Measurements from ENCODE around the gene CD300E. TPM values are rescaled to one million over a fixed set of nuclear protein-coding genes. Genes with fewer than 3 reads are reported as not detected.
"Not testable (repeated sequence)": the region's sequence is repeated elsewhere in the genome, so short reads cannot be mapped to it uniquely, and the experiment has no call there.

Gene CD300E
- total and polyA plus RNA-seq, 9 donors = 0.07 to 0.49 (median 0.15) TPM

DNA sequence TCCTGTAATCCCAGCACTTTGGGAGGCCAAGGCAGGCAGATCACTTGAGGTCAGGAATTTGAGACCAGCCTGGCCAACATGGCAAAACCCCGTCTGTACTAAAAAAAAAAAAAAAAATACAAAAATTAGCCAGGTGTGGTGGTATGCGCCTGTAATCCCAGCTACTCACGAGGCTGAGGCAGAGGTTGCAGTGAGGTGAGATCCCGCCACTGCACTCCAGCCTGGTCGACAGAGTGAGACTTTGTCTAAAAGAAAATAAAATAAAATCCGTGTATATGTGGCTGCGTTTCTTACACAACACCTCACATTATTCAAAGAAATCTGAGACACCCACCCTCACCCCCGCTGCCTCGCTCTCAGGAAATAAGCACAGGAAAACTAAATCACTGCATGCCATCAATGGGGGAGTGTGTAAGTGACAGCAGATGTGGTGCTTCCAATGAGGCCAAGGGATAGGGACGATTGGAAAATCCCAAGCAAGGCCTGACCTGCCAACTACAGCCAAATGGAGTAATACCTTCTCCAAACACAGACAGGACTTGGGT lies 13.1 kb upstream of the CD300E start:
- WGBS (ENCODE audit: insufficient coverage) = no CpG with 5 or more reads among the region's 10 CpGs
- H3K4me1 ChIP-seq (ENCODE audit: control insufficient read depth, insufficient read depth, low read length); H3K4me3 ChIP-seq (ENCODE audit: low read length); H3K27ac ChIP-seq (ENCODE audit: low read length); H3K36me3 ChIP-seq (ENCODE audit: control insufficient read depth, insufficient read depth, low read length); DNase-seq; H3K9me3 ChIP-seq (replicated peaks; ENCODE audit: control insufficient read depth, low read depth, low read length): not testable (repeated sequence)
- H3K27me3 ChIP-seq (ENCODE audit: control insufficient read depth, insufficient read depth, low read length) = peaks cover 23% of the 10 kb centered on the region

- Histone ChIP-seq H3K4me1 (ENCODE audit: control insufficient read depth, insufficient read depth, low read length) (no peaks in the 10 kb centered on the region), H3K27me3 (ENCODE audit: control insufficient read depth, insufficient read depth, low read length) (peaks cover 23% of the 10 kb centered on the region), H3K27ac (ENCODE audit: low read length) (no peak overlapping the region), H3K36me3 (ENCODE audit: control insufficient read depth, insufficient read depth, low read length) (no peaks in the 10 kb centered on the region), H3K9me3 (replicated peaks; ENCODE audit: control insufficient read depth, low read depth, low read length) (no peaks in the 10 kb centered on the region), H3K4me3 (ENCODE audit: low read length) (no peak overlapping the region)
- no peak for DNase-seq
- 36% methylated on average over 10 of the region's 13 CpGs for WGBS (ENCODE audit: insufficient coverage)
Observed at GRCh38 chr17:74635418-74635817, 11.9 kb upstream of the CD300E start.

GRCh38 chr17:74633326-74633725 lies 9.8 kb upstream of the CD300E start:
- 56% methylated on average over 5 of the region's 8 CpGs for WGBS (ENCODE audit: insufficient coverage)
- Histone ChIP-seq H3K9me3 (replicated peaks; ENCODE audit: control insufficient read depth, low read depth, low read length) (no peaks in the 10 kb centered on the region), H3K4me3 (ENCODE audit: low read length) (no peak overlapping the region), H3K36me3 (ENCODE audit: control insufficient read depth, insufficient read depth, low read length) (no peaks in the 10 kb centered on the region), H3K27ac (ENCODE audit: low read length) (no peak overlapping the region), H3K4me1 (ENCODE audit: control insufficient read depth, insufficient read depth, low read length) (no peaks in the 10 kb centered on the region), H3K27me3 (ENCODE audit: control insufficient read depth, insufficient read depth, low read length) (peaks cover 13% of the 10 kb centered on the region)
- no peak for DNase-seq

GRCh38 chr17:74632617-74633016 lies 9.1 kb upstream of the CD300E start:
- Histone ChIP-seq H3K27me3 (ENCODE audit: control insufficient read depth, insufficient read depth, low read length) (peaks cover 13% of the 10 kb centered on the region), H3K4me1 (ENCODE audit: control insufficient read depth, insufficient read depth, low read length) (no peaks in the 10 kb centered on the region), H3K27ac (ENCODE audit: low read length) (no peak overlapping the region), H3K36me3 (ENCODE audit: control insufficient read depth, insufficient read depth, low read length) (no peaks in the 10 kb centered on the region), H3K9me3 (replicated peaks; ENCODE audit: control insufficient read depth, low read depth, low read length) (no peaks in the 10 kb centered on the region), H3K4me3 (ENCODE audit: low read length) (no peak overlapping the region)
- DNase-seq = no peak
- WGBS (ENCODE audit: insufficient coverage) = 79% methylated on average over 7 of the region's 9 CpGs

- H3K4me3 ChIP-seq (ENCODE audit: low read length) = no peak overlapping the region
- no peaks in the 10 kb centered on the region for H3K4me1 ChIP-seq (ENCODE audit: control insufficient read depth, insufficient read depth, low read length)
- H3K36me3 ChIP-seq (ENCODE audit: control insufficient read depth, insufficient read depth, low read length) = no peaks in the 10 kb centered on the region
- H3K9me3 ChIP-seq (replicated peaks; ENCODE audit: control insufficient read depth, low read depth, low read length) = no peaks in the 10 kb centered on the region
- H3K27ac ChIP-seq (ENCODE audit: low read length) = no peak overlapping the region
- WGBS (ENCODE audit: insufficient coverage) = 12% methylated on average over 8 of the region's 14 CpGs
- DNase-seq = peak; percentile 69
- peaks cover 13% of the 10 kb centered on the region for H3K27me3 ChIP-seq (ENCODE audit: control insufficient read depth, insufficient read depth, low read length)
Observed at GRCh38 chr17:74631468-74632450, 8.2 kb upstream of the CD300E start.

GRCh38 chr17:74630251-74630650 lies 6.7 kb upstream of the CD300E start:
- H3K27ac ChIP-seq (ENCODE audit: low read length); H3K27me3 ChIP-seq (ENCODE audit: control insufficient read depth, insufficient read depth, low read length); H3K4me3 ChIP-seq (ENCODE audit: low read length); DNase-seq; H3K36me3 ChIP-seq (ENCODE audit: control insufficient read depth, insufficient read depth, low read length); H3K9me3 ChIP-seq (replicated peaks; ENCODE audit: control insufficient read depth, low read depth, low read length); H3K4me1 ChIP-seq (ENCODE audit: control insufficient read depth, insufficient read depth, low read length): not testable (repeated sequence)
- WGBS (ENCODE audit: insufficient coverage) = 81% methylated on average over 12 of the region's 14 CpGs

DNA sequence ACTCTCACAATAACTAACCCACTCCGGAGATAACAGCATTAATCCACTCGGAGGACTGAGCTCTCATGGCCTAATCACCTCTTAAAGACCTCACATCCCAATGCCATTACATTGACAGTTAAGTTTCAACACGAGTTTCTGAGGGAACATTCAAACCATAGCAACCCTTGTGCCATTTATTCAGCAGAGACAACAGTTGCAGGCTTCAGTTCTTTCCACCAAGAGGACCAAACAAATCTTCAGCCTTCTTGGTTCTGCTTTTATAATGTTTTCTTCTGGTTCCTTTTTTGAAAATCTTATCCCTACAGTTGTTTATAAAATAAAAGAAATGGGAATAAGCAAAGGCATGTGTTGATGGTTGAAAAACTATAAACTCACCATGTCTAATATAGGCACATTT lies 2.1 kb upstream of the CD300E start:
- DNase-seq = no peak
- Histone ChIP-seq H3K27me3 (ENCODE audit: control insufficient read depth, insufficient read depth, low read length) (peaks cover 2% of the 10 kb centered on the region), H3K27ac (ENCODE audit: low read length) (no peak overlapping the region), H3K9me3 (replicated peaks; ENCODE audit: control insufficient read depth, low read depth, low read length) (no peaks in the 10 kb centered on the region), H3K36me3 (ENCODE audit: control insufficient read depth, insufficient read depth, low read length) (no peaks in the 10 kb centered on the region), H3K4me1 (ENCODE audit: control insufficient read depth, insufficient read depth, low read length) (no peaks in the 10 kb centered on the region), H3K4me3 (ENCODE audit: low read length) (no peak overlapping the region)
- WGBS (ENCODE audit: insufficient coverage) = 37% methylated on average over 3 of the region's 3 CpGs

GRCh38 chr17:74624131-74624530 lies 593 bp upstream of the CD300E start:
- Histone ChIP-seq H3K27me3 (ENCODE audit: control insufficient read depth, insufficient read depth, low read length) (peaks cover 2% of the 10 kb centered on the region), H3K36me3 (ENCODE audit: control insufficient read depth, insufficient read depth, low read length) (no peaks in the 10 kb centered on the region), H3K27ac (ENCODE audit: low read length) (no peak overlapping the region), H3K4me3 (ENCODE audit: low read length) (no peak overlapping the region), H3K9me3 (replicated peaks; ENCODE audit: control insufficient read depth, low read depth, low read length) (no peaks in the 10 kb centered on the region), H3K4me1 (ENCODE audit: control insufficient read depth, insufficient read depth, low read length) (peaks cover 4% of the 10 kb centered on the region)
- DNase-seq = no peak
- 75% methylated on average over 1 of the region's 1 CpG for WGBS (ENCODE audit: insufficient coverage)

- H3K27ac ChIP-seq (ENCODE audit: low read length) = no peak overlapping the region
- peaks cover 4% of the 10 kb centered on the region for H3K27me3 ChIP-seq (ENCODE audit: control insufficient read depth, insufficient read depth, low read length)
- 24% methylated on average over 2 of the region's 2 CpGs for WGBS (ENCODE audit: insufficient coverage)
- DNase-seq = peak; percentile 28
- no peaks in the 10 kb centered on the region for H3K36me3 ChIP-seq (ENCODE audit: control insufficient read depth, insufficient read depth, low read length)
- peaks cover 16% of the 10 kb centered on the region for H3K4me1 ChIP-seq (ENCODE audit: control insufficient read depth, insufficient read depth, low read length)
- no peak overlapping the region for H3K4me3 ChIP-seq (ENCODE audit: low read length)
- no peaks in the 10 kb centered on the region for H3K9me3 ChIP-seq (replicated peaks; ENCODE audit: control insufficient read depth, low read depth, low read length)
Observed at GRCh38 chr17:74619077-74619673, 4.4 kb downstream of the CD300E start.

DNA sequence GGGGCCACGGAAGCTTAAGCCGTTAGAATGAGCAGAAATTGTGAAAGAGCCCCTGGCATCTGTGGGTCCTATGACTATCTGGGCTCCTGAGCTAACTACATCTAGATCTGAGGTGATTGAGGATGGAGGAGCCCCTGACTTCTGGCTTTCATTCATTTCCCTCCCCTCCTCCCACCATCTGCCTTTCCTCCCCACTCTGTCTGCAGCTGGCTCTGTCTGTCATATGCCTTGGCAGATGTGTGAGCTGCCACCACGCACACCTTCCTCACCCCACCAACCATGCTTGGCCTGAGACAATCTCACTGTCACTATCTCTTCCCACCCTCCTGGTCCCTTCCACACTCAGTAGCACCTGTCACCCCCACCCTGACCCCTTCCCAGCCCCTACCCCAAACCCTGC lies 5.1 kb downstream of the CD300E start:
- Histone ChIP-seq H3K27me3 (ENCODE audit: control insufficient read depth, insufficient read depth, low read length) (peaks cover 9% of the 10 kb centered on the region), H3K4me3 (ENCODE audit: low read length) (no peak overlapping the region), H3K36me3 (ENCODE audit: control insufficient read depth, insufficient read depth, low read length) (no peaks in the 10 kb centered on the region), H3K4me1 (ENCODE audit: control insufficient read depth, insufficient read depth, low read length) (peaks cover 16% of the 10 kb centered on the region), H3K27ac (ENCODE audit: low read length) (no peak overlapping the region), H3K9me3 (replicated peaks; ENCODE audit: control insufficient read depth, low read depth, low read length) (no peaks in the 10 kb centered on the region)
- peak; percentile 56 for DNase-seq
- WGBS (ENCODE audit: insufficient coverage) = 17% methylated on average over 1 of the region's 3 CpGs

All from muscle of leg (tissue), 11 donors.